ENCODE measurements around the gene PLXNA1.

DNA sequence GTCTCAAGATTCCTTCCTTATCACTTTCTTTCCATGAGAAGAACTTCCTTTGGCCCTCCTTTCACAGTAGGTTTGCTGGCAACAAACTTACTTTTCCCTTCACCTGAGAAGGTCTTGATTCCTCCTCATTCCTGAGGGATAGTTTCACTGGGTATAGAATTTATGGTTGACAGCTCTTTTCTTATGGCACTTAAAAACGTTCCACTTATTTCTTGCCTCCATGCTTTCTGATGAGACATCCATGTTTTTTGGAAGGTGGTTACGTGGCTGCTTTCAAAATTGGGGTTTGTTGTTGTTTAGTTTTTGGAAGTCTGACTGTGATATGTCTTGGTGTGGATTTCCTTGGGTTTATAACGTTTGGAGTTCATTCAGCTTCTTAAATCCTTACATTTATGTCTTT, 8.2 kb upstream of the PLXNA1 start:
- TF ChIP-seq, protein P1, sequence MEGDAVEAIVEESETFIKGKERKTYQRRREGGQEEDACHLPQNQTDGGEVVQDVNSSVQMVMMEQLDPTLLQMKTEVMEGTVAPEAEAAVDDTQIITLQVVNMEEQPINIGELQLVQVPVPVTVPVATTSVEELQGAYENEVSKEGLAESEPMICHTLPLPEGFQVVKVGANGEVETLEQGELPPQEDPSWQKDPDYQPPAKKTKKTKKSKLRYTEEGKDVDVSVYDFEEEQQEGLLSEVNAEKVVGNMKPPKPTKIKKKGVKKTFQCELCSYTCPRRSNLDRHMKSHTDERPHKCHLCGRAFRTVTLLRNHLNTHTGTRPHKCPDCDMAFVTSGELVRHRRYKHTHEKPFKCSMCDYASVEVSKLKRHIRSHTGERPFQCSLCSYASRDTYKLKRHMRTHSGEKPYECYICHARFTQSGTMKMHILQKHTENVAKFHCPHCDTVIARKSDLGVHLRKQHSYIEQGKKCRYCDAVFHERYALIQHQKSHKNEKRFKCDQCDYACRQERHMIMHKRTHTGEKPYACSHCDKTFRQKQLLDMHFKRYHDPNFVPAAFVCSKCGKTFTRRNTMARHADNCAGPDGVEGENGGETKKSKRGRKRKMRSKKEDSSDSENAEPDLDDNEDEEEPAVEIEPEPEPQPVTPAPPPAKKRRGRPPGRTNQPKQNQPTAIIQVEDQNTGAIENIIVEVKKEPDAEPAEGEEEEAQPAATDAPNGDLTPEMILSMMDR (IDR thresholded peaks at IDR 0.05; ENCODE audit: control extremely low read depth in 1 of 3, insufficient read depth in 1 of 3, low read depth in 1 of 3, low read length in 3 of 3): no peak
- TF ChIP-seq TAF1 (IDR thresholded peaks at IDR 0.05; ENCODE audit: low read depth, low read length): no peak
- no peak for TF ChIP-seq JUND (IDR thresholded peaks at IDR 0.05; ENCODE audit: low read length)
- TF ChIP-seq BACH1 (IDR thresholded peaks at IDR 0.05; ENCODE audit: low read length): no peak
- TF ChIP-seq TEAD4 (IDR thresholded peaks at IDR 0.05; ENCODE audit: low read depth, low read length): no peak
- TF ChIP-seq SP2 (IDR thresholded peaks at IDR 0.05; ENCODE audit: low read length): no peak
- no peak for TF ChIP-seq CEBPB (IDR thresholded peaks at IDR 0.05; ENCODE audit: low read depth, low read length)
- TF ChIP-seq POLR2A (IDR thresholded peaks at IDR 0.05; ENCODE audit: control extremely low read depth in 1 of 2, low read depth in 2 of 2, low read length in 2 of 2): no peak
- TF ChIP-seq ZNF274 (IDR thresholded peaks at IDR 0.05; ENCODE audit: borderline replicate concordance, extremely low read depth, low read length): no peak
- no peak for TF ChIP-seq FOSL1 (IDR thresholded peaks at IDR 0.05; ENCODE audit: insufficient read depth, low read depth, low read length)
- TF ChIP-seq BRCA1 (IDR thresholded peaks at IDR 0.05; ENCODE audit: low read depth, low read length): no peak

All from H1 (cell line).